ENCODE measurements around the gene CCDC40.

GRCh38 chr17:80097127-80097621 is 60.7 kb downstream of the CCDC40 start:
- no peak for TF ChIP-seq CTCF (conservative IDR thresholded peaks at IDR 0.05 in 1 of 2, IDR thresholded peaks at IDR 0.05 in 1 of 2; ENCODE audit: extremely low read depth in 1 of 2, insufficient read depth in 1 of 2, low read depth in 1 of 2, low read length in 2 of 2)
- TF ChIP-seq EZH2 (IDR thresholded peaks at IDR 0.05; ENCODE audit: borderline replicate concordance, low read length) = no peak
